Measurements from ENCODE around the gene RNF217.

GRCh38 chr6:125129354-125129753 is 167.1 kb downstream of the RNF217 start:
- TF ChIP-seq CTCF (IDR thresholded peaks at IDR 0.05 in 4 of 5, conservative IDR thresholded peaks at IDR 0.05 in 1 of 5) = no peak
- no peak for TF ChIP-seq POLR2A (IDR thresholded peaks at IDR 0.05)
